ENCODE measurements around the gene BPIFB6. TPM values are rescaled to one million over a fixed set of nuclear protein-coding genes. Genes with fewer than 3 reads are reported as not detected.

The BPIFB6 gene
- total RNA-seq, 1 donor: not detected

DNA sequence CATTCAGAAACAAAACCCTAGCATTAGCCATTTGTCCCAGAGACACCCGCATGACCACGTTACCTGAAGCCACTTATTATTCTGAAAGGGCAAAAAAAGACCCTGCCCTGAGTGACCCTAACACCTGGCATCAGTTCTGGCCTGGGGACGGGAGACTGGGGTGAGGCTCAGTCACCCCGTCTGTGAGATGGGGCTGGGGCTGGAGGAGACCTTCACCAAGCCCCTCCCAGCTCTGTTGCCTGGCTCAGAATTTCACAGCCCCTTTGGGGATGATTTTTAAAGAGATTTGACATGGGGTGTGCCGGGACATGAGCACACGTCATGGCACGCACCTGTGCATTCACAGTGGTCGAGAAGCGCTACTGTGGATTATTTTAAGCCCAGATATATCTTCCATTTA, 1.4 kb upstream of the BPIFB6 start:
- no peak overlapping the region for H3K4me3 ChIP-seq (ENCODE audit: insufficient read depth, low read length)
- H3K9me3 ChIP-seq (ENCODE audit: low read depth, low read length): no peaks in the 10 kb centered on the region
- H3K27me3 ChIP-seq (ENCODE audit: insufficient read depth, low read length): no peaks in the 10 kb centered on the region
- H3K36me3 ChIP-seq (ENCODE audit: insufficient read depth, low read length): no peaks in the 10 kb centered on the region
- no peaks in the 10 kb centered on the region for H3K79me2 ChIP-seq (ENCODE audit: insufficient read depth, low read length)
- H4K20me1 ChIP-seq (ENCODE audit: insufficient read depth, low read length): no peaks in the 10 kb centered on the region
- peak; percentile 46 for DNase-seq (ENCODE audit: insufficient read length, low spot score, missing footprints)
- H3K4me1 ChIP-seq (ENCODE audit: insufficient read depth, low read length): no peaks in the 10 kb centered on the region
- H3K27ac ChIP-seq (ENCODE audit: low read depth, low read length): no peak overlapping the region
- TF ChIP-seq, protein P1, sequence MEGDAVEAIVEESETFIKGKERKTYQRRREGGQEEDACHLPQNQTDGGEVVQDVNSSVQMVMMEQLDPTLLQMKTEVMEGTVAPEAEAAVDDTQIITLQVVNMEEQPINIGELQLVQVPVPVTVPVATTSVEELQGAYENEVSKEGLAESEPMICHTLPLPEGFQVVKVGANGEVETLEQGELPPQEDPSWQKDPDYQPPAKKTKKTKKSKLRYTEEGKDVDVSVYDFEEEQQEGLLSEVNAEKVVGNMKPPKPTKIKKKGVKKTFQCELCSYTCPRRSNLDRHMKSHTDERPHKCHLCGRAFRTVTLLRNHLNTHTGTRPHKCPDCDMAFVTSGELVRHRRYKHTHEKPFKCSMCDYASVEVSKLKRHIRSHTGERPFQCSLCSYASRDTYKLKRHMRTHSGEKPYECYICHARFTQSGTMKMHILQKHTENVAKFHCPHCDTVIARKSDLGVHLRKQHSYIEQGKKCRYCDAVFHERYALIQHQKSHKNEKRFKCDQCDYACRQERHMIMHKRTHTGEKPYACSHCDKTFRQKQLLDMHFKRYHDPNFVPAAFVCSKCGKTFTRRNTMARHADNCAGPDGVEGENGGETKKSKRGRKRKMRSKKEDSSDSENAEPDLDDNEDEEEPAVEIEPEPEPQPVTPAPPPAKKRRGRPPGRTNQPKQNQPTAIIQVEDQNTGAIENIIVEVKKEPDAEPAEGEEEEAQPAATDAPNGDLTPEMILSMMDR (IDR thresholded peaks at IDR 0.05; ENCODE audit: extremely low read depth, low read depth, low read length): no peak
- H3K4me2 ChIP-seq (ENCODE audit: insufficient read depth, low read length): no peak overlapping the region
- no peak overlapping the region for H2AFZ ChIP-seq (ENCODE audit: low read length)

DNA sequence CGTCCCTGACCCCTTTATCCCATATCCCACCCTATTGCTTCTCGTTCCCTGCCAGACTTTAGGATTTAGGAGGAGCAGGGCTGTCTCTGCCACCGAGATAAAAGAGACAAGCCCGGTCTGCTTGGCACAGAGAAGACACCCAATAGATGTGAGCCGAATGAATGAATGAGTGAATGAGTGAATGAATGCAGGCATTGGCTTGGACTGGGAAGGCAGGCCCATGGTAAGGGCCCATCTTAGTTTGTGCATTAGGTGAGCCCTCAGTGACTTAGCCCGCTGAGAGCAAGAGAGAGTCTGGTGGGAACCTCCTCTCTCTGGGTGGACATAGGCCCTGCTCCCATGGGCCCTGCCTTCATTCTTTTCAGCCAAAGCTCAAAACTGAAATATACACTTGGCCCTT, 879 bp upstream of the BPIFB6 start:
- no peak overlapping the region for H3K27ac ChIP-seq (ENCODE audit: low read depth, low read length)
- no peaks in the 10 kb centered on the region for H3K27me3 ChIP-seq (ENCODE audit: insufficient read depth, low read length)
- TF ChIP-seq, protein P1 (IDR thresholded peaks at IDR 0.05; ENCODE audit: extremely low read depth, low read depth, low read length): no peak
- H3K9me3 ChIP-seq (ENCODE audit: low read depth, low read length): no peaks in the 10 kb centered on the region
- no peaks in the 10 kb centered on the region for H4K20me1 ChIP-seq (ENCODE audit: insufficient read depth, low read length)
- no peaks in the 10 kb centered on the region for H3K4me1 ChIP-seq (ENCODE audit: insufficient read depth, low read length)
- no peaks in the 10 kb centered on the region for H3K36me3 ChIP-seq (ENCODE audit: insufficient read depth, low read length)
- H3K79me2 ChIP-seq (ENCODE audit: insufficient read depth, low read length): no peaks in the 10 kb centered on the region
- H3K4me2 ChIP-seq (ENCODE audit: insufficient read depth, low read length): no peak overlapping the region
- peak; percentile 65 for DNase-seq (ENCODE audit: insufficient read length, low spot score, missing footprints)
- H2AFZ ChIP-seq (ENCODE audit: low read length): no peak overlapping the region
- no peak overlapping the region for H3K4me3 ChIP-seq (ENCODE audit: insufficient read depth, low read length)

DNA sequence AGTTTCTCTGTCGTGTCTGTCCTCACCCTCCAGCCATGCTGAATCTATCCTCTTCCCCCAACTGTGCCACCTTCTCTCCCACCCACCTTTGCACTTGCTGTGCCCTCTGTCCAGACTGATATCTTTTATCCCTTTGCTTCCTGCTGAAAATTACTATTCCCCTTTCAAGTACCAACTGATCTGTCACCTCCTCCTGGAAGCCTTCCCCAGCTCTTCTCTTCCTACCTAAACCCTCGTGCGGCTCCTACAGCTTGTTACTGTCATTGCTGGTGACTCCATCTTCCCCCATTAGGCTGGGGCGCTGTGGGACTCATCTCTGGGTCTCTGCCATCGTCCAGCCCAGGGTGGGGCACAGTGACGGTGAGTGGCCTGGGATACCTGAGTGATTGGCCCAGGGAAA, 1.1 kb downstream of the BPIFB6 start:
- Histone ChIP-seq H3K9me3 (ENCODE audit: low read depth, low read length) (no peaks in the 10 kb centered on the region), H3K27me3 (ENCODE audit: insufficient read depth, low read length) (no peaks in the 10 kb centered on the region), H3K4me1 (ENCODE audit: insufficient read depth, low read length) (no peaks in the 10 kb centered on the region)

DNA sequence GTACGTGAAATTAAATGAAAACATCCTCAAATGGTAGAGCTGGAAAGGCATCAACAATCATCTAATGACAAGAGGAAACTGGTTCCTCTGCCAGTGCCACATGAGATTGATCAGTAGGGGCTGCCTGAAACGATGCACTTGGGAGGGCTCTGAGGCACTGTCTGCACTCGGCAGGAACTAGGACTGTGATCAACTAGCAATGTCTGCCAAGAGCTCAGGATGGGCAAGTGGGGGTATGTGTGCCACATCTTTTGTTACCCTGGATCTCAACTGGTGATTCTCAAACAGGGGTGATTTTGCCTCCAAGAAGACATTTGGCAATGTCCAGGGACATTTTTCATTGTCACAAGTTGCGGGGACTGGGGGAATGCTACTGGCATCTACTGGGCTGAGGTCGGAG, 1.9 kb downstream of the BPIFB6 start:
- Histone ChIP-seq H3K4me3 (ENCODE audit: insufficient read depth, low read length) (no peak overlapping the region), H3K4me1 (ENCODE audit: insufficient read depth, low read length) (no peaks in the 10 kb centered on the region), H3K27me3 (ENCODE audit: insufficient read depth, low read length) (no peaks in the 10 kb centered on the region), H3K9me3 (ENCODE audit: low read depth, low read length) (no peaks in the 10 kb centered on the region), H3K36me3 (ENCODE audit: insufficient read depth, low read length) (no peaks in the 10 kb centered on the region), H3K27ac (ENCODE audit: low read depth, low read length) (no peak overlapping the region), H3K4me2 (ENCODE audit: insufficient read depth, low read length) (no peak overlapping the region), H4K20me1 (ENCODE audit: insufficient read depth, low read length) (no peaks in the 10 kb centered on the region), H3K79me2 (ENCODE audit: insufficient read depth, low read length) (no peaks in the 10 kb centered on the region), H2AFZ (ENCODE audit: low read length) (no peak overlapping the region)
- TF ChIP-seq, protein P1 (IDR thresholded peaks at IDR 0.05; ENCODE audit: extremely low read depth, low read depth, low read length): no peak
- DNase-seq (ENCODE audit: insufficient read length, low spot score, missing footprints): no peak

More for the DNA sequence above, 1.1 kb downstream of the BPIFB6 start:
- H2AFZ ChIP-seq (ENCODE audit: low read length): no peak overlapping the region
- H4K20me1 ChIP-seq (ENCODE audit: insufficient read depth, low read length): no peaks in the 10 kb centered on the region
- H3K4me2 ChIP-seq (ENCODE audit: insufficient read depth, low read length): no peak overlapping the region
- H3K27ac ChIP-seq (ENCODE audit: low read depth, low read length): no peak overlapping the region
- H3K36me3 ChIP-seq (ENCODE audit: insufficient read depth, low read length): no peaks in the 10 kb centered on the region
- TF ChIP-seq, protein P1 (IDR thresholded peaks at IDR 0.05; ENCODE audit: extremely low read depth, low read depth, low read length): no peak
- no peak overlapping the region for H3K4me3 ChIP-seq (ENCODE audit: insufficient read depth, low read length)
- no peaks in the 10 kb centered on the region for H3K79me2 ChIP-seq (ENCODE audit: insufficient read depth, low read length)
- no peak for DNase-seq (ENCODE audit: insufficient read length, low spot score, missing footprints)

Data from osteoblast (primary cell).